ENCODE data around the gene GCKR.

GCKR gene

DNA sequence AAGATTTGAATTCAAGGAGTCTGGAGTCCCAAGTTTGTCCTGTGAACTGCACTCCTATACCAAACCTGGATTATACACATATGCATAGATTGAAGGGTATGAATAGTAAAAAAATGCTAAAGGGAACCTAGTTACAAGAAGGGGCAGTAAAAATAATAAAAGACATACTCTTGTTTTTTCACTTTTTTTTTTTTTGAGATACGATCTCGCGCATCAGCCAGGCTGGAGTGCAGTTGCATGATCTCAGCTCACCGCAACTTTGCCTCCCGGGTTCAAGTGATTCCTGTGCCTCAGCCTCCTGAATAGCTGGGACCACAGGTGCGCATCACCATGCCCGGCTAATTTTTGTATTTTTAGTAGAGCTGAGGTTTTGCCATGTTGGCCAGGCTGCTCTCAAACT, 32.2 kb upstream of the GCKR start:
- no peaks in the 10 kb centered on the region for H3K9me3 ChIP-seq (ENCODE audit: control insufficient read depth, insufficient read depth, low read depth, low read length)
- POLR2A ChIA-PET = no interaction called here
- H3K4me3 ChIP-seq (ENCODE audit: low read depth, low read length) = no peak overlapping the region
- no peak overlapping the region for H3K27ac ChIP-seq (ENCODE audit: extremely low read depth, low read depth, low read length)
- TF ChIP-seq YY1 (tag by site-specific recombination; IDR thresholded peaks at IDR 0.05) (no peak), ZNF23 (tag by site-specific recombination; IDR thresholded peaks at IDR 0.05; ENCODE audit: borderline replicate concordance) (no peak), ZNF423 (tag by site-specific recombination; IDR thresholded peaks at IDR 0.05) (no peak), ZNF776 (tag by site-specific recombination; IDR thresholded peaks at IDR 0.05; ENCODE audit: borderline replicate concordance) (no peak), ZNF2 (tag by site-specific recombination; IDR thresholded peaks at IDR 0.05) (no peak), KLF1 (tag by site-specific recombination; IDR thresholded peaks at IDR 0.05) (no peak), PRDM6 (tag by site-specific recombination; IDR thresholded peaks at IDR 0.05) (no peak), ZNF626 (tag by site-specific recombination; IDR thresholded peaks at IDR 0.05) (no peak), PATZ1 (tag by site-specific recombination; IDR thresholded peaks at IDR 0.05) (no peak), SP2 (tag by site-specific recombination; IDR thresholded peaks at IDR 0.05) (no peak), ZNF585B (tag by site-specific recombination; IDR thresholded peaks at IDR 0.05) (no peak), ZNF510 (tag by site-specific recombination; IDR thresholded peaks at IDR 0.05; ENCODE audit: insufficient replicate concordance) (no peak), BCL11B (tag by site-specific recombination; IDR thresholded peaks at IDR 0.05; ENCODE audit: low read depth) (no peak)
- TF ChIP-seq, protein P1, sequence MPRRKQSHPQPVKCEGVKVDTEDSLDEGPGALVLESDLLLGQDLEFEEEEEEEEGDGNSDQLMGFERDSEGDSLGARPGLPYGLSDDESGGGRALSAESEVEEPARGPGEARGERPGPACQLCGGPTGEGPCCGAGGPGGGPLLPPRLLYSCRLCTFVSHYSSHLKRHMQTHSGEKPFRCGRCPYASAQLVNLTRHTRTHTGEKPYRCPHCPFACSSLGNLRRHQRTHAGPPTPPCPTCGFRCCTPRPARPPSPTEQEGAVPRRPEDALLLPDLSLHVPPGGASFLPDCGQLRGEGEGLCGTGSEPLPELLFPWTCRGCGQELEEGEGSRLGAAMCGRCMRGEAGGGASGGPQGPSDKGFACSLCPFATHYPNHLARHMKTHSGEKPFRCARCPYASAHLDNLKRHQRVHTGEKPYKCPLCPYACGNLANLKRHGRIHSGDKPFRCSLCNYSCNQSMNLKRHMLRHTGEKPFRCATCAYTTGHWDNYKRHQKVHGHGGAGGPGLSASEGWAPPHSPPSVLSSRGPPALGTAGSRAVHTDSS (tag by site-specific recombination; IDR thresholded peaks at IDR 0.05) = no peak
- CTCF ChIA-PET = no interaction called here
- peaks cover 0 to 35% of the 10 kb centered on the region in 2 experiments; a peak in 2 of 3 replicates for H3K36me3 ChIP-seq (ENCODE audit: control insufficient read depth in 2 of 2, insufficient read depth in 1 of 2, low read length in 2 of 2)
- H3K4me1 ChIP-seq (ENCODE audit: control insufficient read depth, insufficient read depth, low read length) = no peaks in the 10 kb centered on the region

GRCh38 chr2:27471961-27472360, 24.7 kb upstream of the GCKR start:
- CTCF ChIA-PET = no interaction called here
- no peak overlapping the region for H3K4me3 ChIP-seq (ENCODE audit: low read depth, low read length)
- POLR2A ChIA-PET = interaction anchor here (1.5 kb wide), 1 partner anchor 62 kb away, joined by 5 read pairs; the partner anchor contains the start of gene PPM1G
- H3K9me3 ChIP-seq (ENCODE audit: control insufficient read depth, insufficient read depth, low read depth, low read length) = no peaks in the 10 kb centered on the region
- peaks cover 15 to 35% of the 10 kb centered on the region in 2 experiments; a peak in 2 of 3 replicates for H3K36me3 ChIP-seq (ENCODE audit: control insufficient read depth in 2 of 2, insufficient read depth in 1 of 2, low read length in 2 of 2)
- no peak overlapping the region for H3K27ac ChIP-seq (ENCODE audit: extremely low read depth, low read depth, low read length)
- no peaks in the 10 kb centered on the region for H3K4me1 ChIP-seq (ENCODE audit: control insufficient read depth, insufficient read depth, low read length)
- no peak for TF ChIP-seq ZNF580 (tag by site-specific recombination; IDR thresholded peaks at IDR 0.05)
- TF ChIP-seq SCRT1 (tag by site-specific recombination; IDR thresholded peaks at IDR 0.05; ENCODE audit: borderline replicate concordance) = no peak
- no peak for TF ChIP-seq ZBTB49 (tag by site-specific recombination; IDR thresholded peaks at IDR 0.05; ENCODE audit: low read depth)
- TF ChIP-seq ZNF658 (tag by site-specific recombination; IDR thresholded peaks at IDR 0.05) = no peak
- TF ChIP-seq, protein P2, sequence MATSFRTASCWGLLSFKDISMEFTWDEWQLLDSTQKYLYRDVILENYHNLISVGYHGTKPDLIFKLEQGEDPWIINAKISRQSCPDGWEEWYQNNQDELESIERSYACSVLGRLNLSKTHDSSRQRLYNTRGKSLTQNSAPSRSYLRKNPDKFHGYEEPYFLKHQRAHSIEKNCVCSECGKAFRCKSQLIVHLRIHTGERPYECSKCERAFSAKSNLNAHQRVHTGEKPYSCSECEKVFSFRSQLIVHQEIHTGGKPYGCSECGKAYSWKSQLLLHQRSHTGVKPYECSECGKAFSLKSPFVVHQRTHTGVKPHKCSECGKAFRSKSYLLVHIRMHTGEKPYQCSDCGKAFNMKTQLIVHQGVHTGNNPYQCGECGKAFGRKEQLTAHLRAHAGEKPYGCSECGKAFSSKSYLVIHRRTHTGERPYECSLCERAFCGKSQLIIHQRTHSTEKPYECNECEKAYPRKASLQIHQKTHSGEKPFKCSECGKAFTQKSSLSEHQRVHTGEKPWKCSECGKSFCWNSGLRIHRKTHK (tag by site-specific recombination; IDR thresholded peaks at IDR 0.05) = no peak
- TF ChIP-seq TCF7L2 (IDR thresholded peaks at IDR 0.05; ENCODE audit: borderline replicate concordance, low read depth, low read length) = no peak
- no peak for TF ChIP-seq ZBTB6 (tag by site-specific recombination; IDR thresholded peaks at IDR 0.05)
- no peak for TF ChIP-seq ZNF558 (tag by site-specific recombination; IDR thresholded peaks at IDR 0.05)
- TF ChIP-seq HOXD13 (CRISPR knock-in tag; IDR thresholded peaks at IDR 0.05; ENCODE audit: borderline replicate concordance) = no peak
- no peak for TF ChIP-seq ZNF473 (tag by site-specific recombination; IDR thresholded peaks at IDR 0.05)
- TF ChIP-seq ZNF596 (tag by site-specific recombination; IDR thresholded peaks at IDR 0.05) = no peak
- TF ChIP-seq ZNF423 (tag by site-specific recombination; IDR thresholded peaks at IDR 0.05) = no peak
- TF ChIP-seq ZNF157 (tag by site-specific recombination; IDR thresholded peaks at IDR 0.05) = no peak

Data from HEK293 (cell line).